Left colon (tissue), 2 donors: ENCODE results near the gene ECM2. TPM values are rescaled to one million over a fixed set of nuclear protein-coding genes. Genes with fewer than 3 reads are reported as not detected.

Experiments
- ATAC-seq: fragments of 200-7000 bp; cut with Tn5 transposase; one replicate; pipeline ENCODE4 v1.9.1; 2020; ENCODE audit warnings: mild to moderate bottlenecking, moderate library complexity
- DNase-seq, 2 donors: peaks; one replicate each; pipeline ENCODE4 v3.0.0-alpha.2; 2020
- intact Hi-C, 2 donors: fragments of 100-400 bp; cut with DNase I in 1 of 2; cut with micrococcal nuclease in 1 of 2; formaldehyde crosslinking; loops; one replicate each; pipeline versions ENCODE4 v1.11.2 to v1.14.0; 2022; cut with DNase I, micrococcal nuclease
- microRNA-seq, 2 donors: library from miRNA; unstranded; fragments of <30 nt; microRNA quantifications; one replicate each; pipeline versions ENCODE4 v1.1.0 to v1.2.0, GENCODE V29; 2020
- total RNA-seq, 2 donors: library from RNA; stranded (reverse); fragmentation: NEBNext Ultra II Directional; extraction: Animal tissue kit (Norgen Biotek cat#: 25700); gene quantifications; one replicate each; pipeline ENCODE4 v1.2.1, GENCODE V29; 2021
- donor health status: DM: no; HTN: no; CAD: no.
- donor health status: DM: yes; HTN: yes; CAD: no.

ECM2 gene
- total RNA-seq, 2 donors from 2014 or later = 1.1 to 2.9 TPM

DNA sequence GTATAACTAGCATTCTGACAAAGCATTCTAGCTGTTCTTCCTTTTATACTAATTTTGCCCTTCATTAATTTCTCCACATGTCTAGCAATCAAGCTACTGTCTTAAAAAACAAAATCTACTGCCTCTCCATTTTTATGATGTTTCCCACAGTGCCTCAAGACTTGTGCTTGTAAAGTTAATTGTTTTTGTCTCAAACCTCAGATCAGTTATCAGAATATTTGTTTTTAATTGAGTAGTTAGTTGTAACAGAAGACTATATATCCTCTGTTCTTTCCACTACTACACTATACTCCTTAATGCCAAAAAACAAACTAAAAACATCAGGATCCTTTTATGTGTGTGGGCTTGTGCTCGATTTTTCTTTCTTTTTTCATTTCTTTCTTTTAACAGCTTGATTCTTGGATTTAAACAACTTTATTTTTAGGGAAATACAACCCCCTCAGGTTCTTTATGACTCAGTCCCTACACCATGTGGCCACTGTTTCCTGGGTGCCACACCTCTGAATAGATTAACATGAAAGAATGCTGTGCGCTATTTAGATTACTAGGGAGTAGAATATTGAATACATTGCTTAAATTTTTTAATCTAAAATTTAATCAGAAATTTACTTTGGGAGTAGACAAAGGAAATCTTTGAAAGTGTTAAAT lies 54.7 kb downstream of the ECM2 start:
- ATAC-seq = no peak
- DNase-seq = no peak
- intact Hi-C loops = no loop called here

GRCh38 chr9:92480291-92480771 lies 55.5 kb downstream of the ECM2 start:
- no peak for DNase-seq
- intact Hi-C loops = no loop called here
- ATAC-seq = no peak

DNA sequence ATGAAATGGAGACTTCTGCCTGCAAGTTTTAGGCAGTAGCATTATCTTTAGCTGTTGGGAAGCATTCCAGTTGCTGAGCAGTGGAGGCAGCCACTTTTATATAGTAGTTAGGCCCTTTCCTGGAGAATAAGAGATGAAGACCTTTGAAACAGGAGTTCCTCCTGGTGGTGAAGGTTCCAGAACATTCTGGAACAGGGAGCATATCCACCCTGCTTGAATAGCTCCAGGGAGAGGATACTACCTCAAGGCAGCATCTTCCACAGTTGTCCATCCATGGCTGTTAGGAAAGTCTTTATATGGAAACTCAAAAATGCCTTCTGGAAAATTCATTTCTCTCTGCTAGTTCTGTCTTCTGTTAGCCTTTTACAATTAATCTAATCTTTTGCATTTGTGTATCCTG lies 56.4 kb downstream of the ECM2 start:
- DNase-seq (no peak), ATAC-seq (no peak)
- intact Hi-C loops = no loop called here

GRCh38 chr9:92478783-92479182 lies 57.0 kb downstream of the ECM2 start:
- DNase-seq = no peak
- intact Hi-C loops = no loop called here
- ATAC-seq = no peak

DNA sequence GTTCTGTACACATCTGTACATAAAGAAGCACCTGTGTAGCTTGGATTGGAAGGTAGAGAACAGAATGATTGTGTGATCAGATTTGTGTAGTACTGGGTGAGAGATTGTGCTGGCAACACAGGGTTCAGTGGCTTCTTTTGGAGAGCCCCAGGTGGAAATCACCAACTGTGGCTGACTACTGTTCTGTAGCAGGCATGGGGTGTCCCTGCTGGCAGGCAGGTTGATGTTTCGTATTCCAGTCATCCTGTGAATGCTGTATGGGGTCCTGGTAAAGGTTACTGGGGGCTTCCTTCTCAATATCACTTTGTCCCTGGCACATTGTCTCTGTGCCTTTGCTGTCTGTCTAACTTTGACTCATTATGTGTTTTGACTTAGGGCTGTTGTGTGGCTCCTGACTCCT lies 58.8 kb downstream of the ECM2 start:
- DNase-seq (no peak), ATAC-seq (no peak)
- intact Hi-C loops = no loop called here

DNA sequence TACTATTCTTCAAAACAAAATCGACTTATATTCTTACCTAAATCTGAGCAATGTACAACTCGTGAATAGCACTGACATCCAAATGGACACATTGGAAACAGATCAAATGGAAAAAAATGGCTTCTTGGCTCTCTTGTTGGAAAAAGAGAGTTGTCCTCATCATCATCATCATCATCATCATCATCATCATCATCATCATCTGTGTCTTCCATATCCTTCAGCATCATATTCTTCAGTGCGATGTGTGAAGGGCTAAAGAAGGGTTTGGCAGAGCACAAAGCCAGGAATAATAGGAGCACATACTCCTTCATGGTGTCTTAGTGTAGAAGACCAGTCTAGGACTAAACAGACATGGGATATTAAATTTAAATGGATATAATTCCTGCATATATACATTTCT lies 61.2 kb downstream of the ECM2 start:
- no peak for DNase-seq
- intact Hi-C loops = no loop called here
- no peak for ATAC-seq

- intact Hi-C loops = no loop called here
- ATAC-seq = no peak
- no peak for DNase-seq
These were observed 67.6 kb downstream of the ECM2 start for GRCh38 chr9:92468206-92468605.

GRCh38 chr9:92467511-92467910 lies 68.3 kb downstream of the ECM2 start:
- intact Hi-C loops = no loop called here
- no peak for DNase-seq
- ATAC-seq = no peak

- ATAC-seq (no peak), DNase-seq (no peak)
- intact Hi-C loops = no loop called here
These were observed 68.7 kb downstream of the ECM2 start for GRCh38 chr9:92467041-92467440.

- intact Hi-C loops = no loop called here
- DNase-seq = no peak
- ATAC-seq = no peak
These were observed 71.8 kb downstream of the ECM2 start for GRCh38 chr9:92463984-92464383.

GRCh38 chr9:92463387-92463786 lies 72.4 kb downstream of the ECM2 start:
- ATAC-seq (no peak), DNase-seq (no peak)
- intact Hi-C loops = no loop called here

- intact Hi-C loops = no loop called here
- no peak for DNase-seq
- ATAC-seq = no peak
These were observed 78.2 kb downstream of the ECM2 start for GRCh38 chr9:92457576-92457975.

GRCh38 chr9:92455217-92455616 lies 80.6 kb downstream of the ECM2 start:
- intact Hi-C loops = no loop called here
- ATAC-seq (no peak), DNase-seq (no peak)

DNA sequence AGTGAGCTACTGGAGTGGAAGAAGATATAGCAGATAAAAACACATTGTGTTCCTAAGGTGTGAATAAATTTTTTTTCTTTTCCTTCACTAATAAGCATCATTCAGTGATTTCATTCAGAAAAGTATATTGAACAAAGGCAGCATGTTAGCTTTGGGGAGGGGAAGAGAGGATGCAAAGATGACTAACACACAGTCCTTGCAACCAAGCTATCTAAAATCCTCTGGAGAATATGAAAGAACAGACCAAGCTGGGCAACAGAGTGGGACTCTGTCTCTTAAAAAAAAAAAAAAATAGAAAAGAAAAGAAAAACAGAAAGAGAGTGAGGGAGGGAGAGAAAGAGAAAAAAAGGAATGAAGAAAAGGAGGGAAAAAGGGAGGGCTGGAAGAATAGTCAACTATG lies 89.3 kb downstream of the ECM2 start:
- DNase-seq = no peak
- intact Hi-C loops = no loop called here
- ATAC-seq = no peak

Small RNAs within 50 kb of the gene (microRNA-seq; reads per million reads assigned to microRNA genes)
- 0 reads per million in 2 donors for gene MIR4670

Other genes starting within 250 kb of the ECM2 start
- 10 to 100 TPM; 39.1 to 61.9 TPM for gene IARS1, start 242.3 kb downstream of the ECM2 start, total RNA-seq
- 10 to 100 TPM; 19.4 to 20.4 TPM for gene NOL8, start 210.6 kb downstream of the ECM2 start, total RNA-seq
- gene CENPP, start 210.0 kb downstream of the ECM2 start, total RNA-seq = 1 to 10 TPM; 1.7 to 2.4 TPM
- gene OGN, start 131.4 kb downstream of the ECM2 start, total RNA-seq = 10 to 100 TPM in 1 of 2 donors, 1 to 10 TPM in 1; 3.9 to 17.6 TPM
- 1 to 10 TPM; 1.6 to 3.0 TPM for gene OMD, start 111.5 kb downstream of the ECM2 start, total RNA-seq
- gene ASPN, start 53.5 kb downstream of the ECM2 start, total RNA-seq = 1 to 10 TPM in 1 of 2 donors, under 1 TPM in 1; 0.46 to 4.0 TPM
- gene IPPK, start 134.1 kb upstream of the ECM2 start, total RNA-seq = 1 to 10 TPM; 7.1 to 9.5 TPM
- gene BICD2, start 228.8 kb upstream of the ECM2 start, total RNA-seq = 10 to 100 TPM in 1 of 2 donors, 1 to 10 TPM in 1; 6.2 to 12.9 TPM